Liver (tissue), 3 donors: Measurements from ENCODE around the gene NAXD.

Experiments used
- ATF3 ChIP-seq: IDR thresholded peaks from 2 replicates; pipeline ENCODE4 v1.6.1; 2016; ENCODE audit warnings: antibody characterized with exemption
- CTCF ChIP-seq: fragments of 150-350 bp; IDR thresholded peaks from 2 replicates; pipeline ENCODE4 v1.5.1; 2017; ENCODE audit warnings: improper control_type of control experiment, low read depth, low read length; ENCODE audit not compliant: missing input control
- GABPA ChIP-seq, 2 donors: IDR thresholded peaks in 1 of 2; conservative IDR thresholded peaks in 1 of 2; 2 replicates each; pipeline ENCODE4 v1.6.1; 2016; ENCODE audit warnings: antibody characterized with exemption in 2 of 2, mild to moderate bottlenecking in 1 of 2, moderate library complexity in 1 of 2
- HNF4A ChIP-seq, 2 donors: conservative IDR thresholded peaks; 2 replicates each; pipeline ENCODE4 v1.6.1; 2016; ENCODE audit warnings: antibody characterized with exemption in 2 of 2, mild to moderate bottlenecking in 2 of 2
- RAD21 ChIP-seq, 2 donors: IDR thresholded peaks; 2 replicates each; pipeline ENCODE4 v1.6.1; 2016; ENCODE audit warnings: antibody characterized with exemption in 2 of 2, mild to moderate bottlenecking in 2 of 2
- RXRA ChIP-seq, 2 donors: IDR thresholded peaks; 2 replicates each; pipeline ENCODE4 v1.6.1; 2017 to 2018; ENCODE audit warnings: antibody characterized with exemption in 2 of 2, mild to moderate bottlenecking in 1 of 2
- TAF1 ChIP-seq: conservative IDR thresholded peaks from 2 replicates; pipeline ENCODE4 v1.6.1; 2016; ENCODE audit warnings: antibody characterized with exemption, mild to moderate bottlenecking
- ZBTB33 ChIP-seq: IDR thresholded peaks from 2 replicates; pipeline ENCODE4 v1.6.1; 2016; ENCODE audit warnings: antibody characterized with exemption
- TF ChIP-seq, protein P1 (sequence below): IDR thresholded peaks from 2 replicates; pipeline ENCODE4 v1.6.1; 2016; ENCODE audit warnings: antibody characterized with exemption, mild to moderate bottlenecking
- donor health status: healthy.
- donor health status: healthy.

GRCh38 chr13:110662091-110662490 lies 46.7 kb downstream of the NAXD start:
- TF ChIP-seq TAF1 (no peak), CTCF (no peak), ATF3 (no peak), RAD21 (IDR thresholded peaks at IDR 0.05) (no peak), RXRA (IDR thresholded peaks at IDR 0.05) (no peak), GABPA (IDR thresholded peaks at IDR 0.05 in 1 of 2, conservative IDR thresholded peaks at IDR 0.05 in 1 of 2) (no peak), HNF4A (conservative IDR thresholded peaks at IDR 0.05) (no peak), ZBTB33 (no peak)
- TF ChIP-seq, protein P1, sequence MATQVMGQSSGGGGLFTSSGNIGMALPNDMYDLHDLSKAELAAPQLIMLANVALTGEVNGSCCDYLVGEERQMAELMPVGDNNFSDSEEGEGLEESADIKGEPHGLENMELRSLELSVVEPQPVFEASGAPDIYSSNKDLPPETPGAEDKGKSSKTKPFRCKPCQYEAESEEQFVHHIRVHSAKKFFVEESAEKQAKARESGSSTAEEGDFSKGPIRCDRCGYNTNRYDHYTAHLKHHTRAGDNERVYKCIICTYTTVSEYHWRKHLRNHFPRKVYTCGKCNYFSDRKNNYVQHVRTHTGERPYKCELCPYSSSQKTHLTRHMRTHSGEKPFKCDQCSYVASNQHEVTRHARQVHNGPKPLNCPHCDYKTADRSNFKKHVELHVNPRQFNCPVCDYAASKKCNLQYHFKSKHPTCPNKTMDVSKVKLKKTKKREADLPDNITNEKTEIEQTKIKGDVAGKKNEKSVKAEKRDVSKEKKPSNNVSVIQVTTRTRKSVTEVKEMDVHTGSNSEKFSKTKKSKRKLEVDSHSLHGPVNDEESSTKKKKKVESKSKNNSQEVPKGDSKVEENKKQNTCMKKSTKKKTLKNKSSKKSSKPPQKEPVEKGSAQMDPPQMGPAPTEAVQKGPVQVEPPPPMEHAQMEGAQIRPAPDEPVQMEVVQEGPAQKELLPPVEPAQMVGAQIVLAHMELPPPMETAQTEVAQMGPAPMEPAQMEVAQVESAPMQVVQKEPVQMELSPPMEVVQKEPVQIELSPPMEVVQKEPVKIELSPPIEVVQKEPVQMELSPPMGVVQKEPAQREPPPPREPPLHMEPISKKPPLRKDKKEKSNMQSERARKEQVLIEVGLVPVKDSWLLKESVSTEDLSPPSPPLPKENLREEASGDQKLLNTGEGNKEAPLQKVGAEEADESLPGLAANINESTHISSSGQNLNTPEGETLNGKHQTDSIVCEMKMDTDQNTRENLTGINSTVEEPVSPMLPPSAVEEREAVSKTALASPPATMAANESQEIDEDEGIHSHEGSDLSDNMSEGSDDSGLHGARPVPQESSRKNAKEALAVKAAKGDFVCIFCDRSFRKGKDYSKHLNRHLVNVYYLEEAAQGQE, result no peak
